RCC 7860 (cell line): ENCODE data around the gene GGTLC1.

Experiments used
- DNase-seq: peaks from one replicate; pipeline ENCODE4 v3.0.0-alpha.2; 2015; ENCODE audit warnings: low spot score
- FAIRE-seq: peaks from 2 replicates; lab custom pipeline; 2012; peaks lifted over from hg19 to GRCh38; lab: Jason Lieb, UNC

The GGTLC1 gene

GRCh38 chr20:23988561-23988960, at the start of gene GGTLC1:
GGTLC1 (minus strand) TSS chr20:23988779; CDS start chr20:23986611, 2,168 bp downstream.
- no peak for FAIRE-seq

DNA sequence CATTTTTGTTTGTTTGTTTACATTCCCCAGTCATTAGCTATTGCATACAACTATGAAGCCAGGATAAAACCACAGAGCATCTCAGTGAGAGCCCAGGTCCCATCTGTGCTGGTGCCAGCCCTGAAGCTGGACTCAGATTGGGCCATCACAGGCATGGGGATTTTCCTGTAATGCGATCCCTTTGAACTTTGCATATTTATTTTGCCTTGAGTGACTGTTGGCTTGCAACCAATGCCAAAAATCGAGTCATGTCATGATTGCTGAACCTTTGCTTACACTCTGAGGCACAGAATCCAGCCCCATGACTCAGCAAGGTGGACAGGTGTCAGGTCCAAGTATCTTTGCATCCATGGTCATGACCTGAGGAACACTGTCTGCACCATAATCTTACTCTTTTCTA, 46.2 kb upstream of the GGTLC1 start:
- no peak for FAIRE-seq
- DNase-seq, result no peak

More at GRCh38 chr20:23988561-23988960, at the start of gene GGTLC1:
- no peak for DNase-seq

GRCh38 chr20:24033565-24033964, 45.0 kb upstream of the GGTLC1 start:
- DNase-seq, result no peak
- no peak for FAIRE-seq

DNA sequence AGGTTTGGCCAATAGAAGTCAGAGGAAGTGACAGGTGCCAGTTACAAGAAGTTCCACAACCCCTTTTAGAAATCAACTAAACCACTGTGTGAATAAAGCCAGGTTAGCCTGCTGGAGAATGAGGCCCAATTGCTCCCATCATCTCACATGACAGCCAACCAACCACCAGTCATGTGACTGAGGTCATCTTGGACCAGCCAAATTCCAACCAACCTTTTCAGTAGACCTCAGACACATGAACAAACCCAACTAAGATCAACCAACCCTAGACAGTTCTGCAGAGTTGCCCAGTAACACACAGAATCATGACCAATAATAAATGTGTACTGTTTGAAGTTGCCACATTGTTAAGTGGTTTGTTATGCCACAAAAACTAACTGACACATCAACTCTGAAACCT, 44.6 kb upstream of the GGTLC1 start:
- FAIRE-seq, result no peak
- DNase-seq, result no peak

DNA sequence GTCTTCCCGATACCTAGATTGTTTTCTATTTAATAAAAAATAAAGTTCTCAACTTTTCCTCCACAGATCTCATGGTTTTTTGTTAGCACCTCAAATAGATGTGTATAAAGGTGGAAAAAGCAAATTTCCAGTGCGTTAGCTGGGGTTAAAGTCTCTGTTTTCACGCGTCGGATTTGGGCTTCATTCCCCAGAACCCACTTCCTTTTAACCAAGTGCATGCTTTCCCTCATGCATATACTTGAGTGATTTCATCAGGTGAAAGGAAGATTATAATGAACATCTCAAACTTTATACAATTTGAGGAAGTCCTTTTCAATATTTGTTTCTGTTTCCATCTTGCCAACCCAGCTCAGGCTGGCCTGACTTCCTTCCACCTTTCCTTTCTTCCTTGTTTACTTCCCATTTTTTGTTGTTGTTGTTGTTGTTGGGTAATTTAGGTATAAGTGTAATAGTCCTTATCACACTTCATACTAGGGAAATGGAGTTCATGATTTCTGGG, 43.9 kb upstream of the GGTLC1 start:
- FAIRE-seq (no peak), DNase-seq (no peak)

DNA sequence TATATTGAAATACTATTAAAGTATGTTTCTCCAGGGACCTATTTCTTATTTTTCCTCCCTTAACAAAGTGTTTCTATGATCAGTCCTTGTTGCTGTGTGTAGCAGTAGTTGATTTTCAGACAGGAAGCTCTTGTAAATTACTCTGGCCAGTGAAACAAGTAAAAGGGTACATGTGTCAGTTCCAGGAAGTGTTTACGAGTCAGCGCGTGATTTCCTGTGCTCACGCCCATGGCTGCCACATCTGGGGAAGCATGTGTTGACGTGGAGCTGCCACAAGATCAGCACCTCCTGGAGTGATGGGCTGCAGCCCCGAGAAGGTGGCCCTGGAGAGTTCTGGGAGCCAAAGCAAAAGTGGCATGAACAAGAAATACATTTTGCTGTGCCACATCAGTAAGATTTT, 38.6 kb upstream of the GGTLC1 start:
- no peak for DNase-seq
- FAIRE-seq, result no peak

DNA sequence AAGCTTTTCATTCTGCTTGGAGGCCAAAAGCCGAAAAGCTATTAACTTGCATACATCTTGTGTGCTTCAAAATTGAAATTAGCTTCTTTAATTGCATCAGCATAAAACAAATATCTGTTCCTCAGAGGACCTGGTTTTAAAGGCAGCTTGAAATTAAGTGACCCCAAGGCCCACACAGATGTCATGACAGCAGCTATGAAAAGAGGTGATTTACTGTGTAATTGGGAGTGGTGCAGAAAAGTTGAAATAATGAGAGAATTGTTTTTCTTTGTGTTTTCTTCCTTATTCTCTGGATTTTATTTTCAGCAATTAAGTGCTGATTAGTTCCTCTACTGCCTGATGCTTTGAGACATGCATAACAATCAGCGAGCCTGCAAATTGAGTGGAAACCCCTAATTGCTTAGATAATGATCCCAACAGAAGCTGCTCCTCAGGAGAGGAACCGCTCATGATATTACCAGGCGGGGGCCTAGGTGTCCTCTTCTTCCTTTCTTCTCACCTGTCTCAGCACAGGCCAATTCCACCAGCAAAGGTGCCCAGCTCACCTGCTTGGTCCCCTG, 34.1 kb upstream of the GGTLC1 start:
- DNase-seq (no peak), FAIRE-seq (no peak)

- no peak for FAIRE-seq
Measured at GRCh38 chr20:24018796-24019195, 30.2 kb upstream of the GGTLC1 start.

GRCh38 chr20:24017458-24017755, 28.8 kb upstream of the GGTLC1 start:
- FAIRE-seq, result no peak
- no peak for DNase-seq

More at GRCh38 chr20:24018796-24019195, 30.2 kb upstream of the GGTLC1 start:
- no peak for DNase-seq

DNA sequence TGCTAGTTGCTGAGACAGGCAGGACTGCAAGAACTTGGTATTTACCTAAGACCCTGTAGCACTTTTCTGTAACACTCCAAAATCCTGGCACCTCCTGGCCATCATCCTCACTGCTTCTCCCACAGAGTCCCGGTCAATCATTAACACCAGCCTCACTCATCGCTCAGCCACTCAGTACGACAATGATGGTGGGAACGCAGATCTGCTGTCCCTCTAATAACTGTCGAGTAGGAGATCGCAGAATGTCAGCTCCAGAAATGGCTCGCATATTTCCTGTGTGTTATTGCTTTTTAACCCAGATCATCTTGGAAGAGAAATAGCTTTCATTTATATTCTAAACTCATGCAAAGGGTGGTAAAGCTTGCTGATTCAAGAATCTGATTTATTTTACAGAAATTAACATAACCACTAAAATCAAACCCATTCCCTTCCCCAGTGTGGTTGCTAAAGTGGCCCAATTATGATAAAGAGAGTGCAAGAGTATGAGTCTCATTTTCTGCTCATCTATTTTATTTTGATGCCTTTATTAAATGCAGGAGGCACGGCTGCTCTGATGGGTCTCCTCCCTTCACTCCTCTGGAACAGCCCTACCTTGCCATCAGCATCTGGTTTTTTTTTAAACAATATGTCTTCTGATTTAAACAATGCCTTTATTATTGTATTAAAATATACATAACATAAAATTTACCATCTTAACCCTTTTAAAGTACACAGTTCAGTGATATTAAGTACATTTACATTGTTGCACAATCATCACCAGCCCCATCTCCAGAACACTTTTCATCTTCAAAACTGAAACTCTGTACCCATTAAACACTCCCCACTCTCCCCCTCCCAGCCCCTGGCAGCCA, 28.3 kb upstream of the GGTLC1 start:
- no peak for FAIRE-seq
- no peak for DNase-seq

- FAIRE-seq (no peak), DNase-seq (no peak)
Measured at GRCh38 chr20:24013953-24014352, 25.4 kb upstream of the GGTLC1 start.

GRCh38 chr20:24011282-24011681, 22.7 kb upstream of the GGTLC1 start:
- FAIRE-seq, result no peak
- no peak for DNase-seq

GRCh38 chr20:24007758-24008157, 19.2 kb upstream of the GGTLC1 start:
- no peak for FAIRE-seq
- no peak for DNase-seq

GRCh38 chr20:24007073-24007595, 18.6 kb upstream of the GGTLC1 start:
- DNase-seq (no peak), FAIRE-seq (no peak)

DNA sequence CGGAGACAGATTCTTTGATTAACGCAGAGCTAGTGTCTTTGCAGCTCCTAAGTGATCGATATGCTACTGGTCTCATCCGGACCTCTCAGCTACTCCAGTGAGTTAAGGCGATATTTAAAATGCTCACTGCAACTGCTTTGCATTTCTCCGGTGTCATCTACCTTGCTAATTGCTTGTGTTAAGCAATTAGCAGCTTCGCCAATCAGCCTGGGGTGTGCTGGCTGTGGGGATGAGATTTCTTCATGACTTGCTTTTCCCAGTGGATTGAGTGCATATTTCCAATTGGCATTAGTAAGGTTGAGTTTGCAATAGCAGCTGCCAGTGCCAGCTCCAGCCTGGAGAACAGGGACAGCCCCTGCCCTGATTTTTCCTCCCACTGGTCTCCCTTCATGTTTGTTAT, 18.0 kb upstream of the GGTLC1 start:
- FAIRE-seq, result no peak
- DNase-seq, result no peak

GRCh38 chr20:24004471-24004870, 15.9 kb upstream of the GGTLC1 start:
- DNase-seq (no peak), FAIRE-seq (no peak)

- FAIRE-seq (no peak), DNase-seq (no peak)
Measured at GRCh38 chr20:24002896-24003295, 14.3 kb upstream of the GGTLC1 start.

DNA sequence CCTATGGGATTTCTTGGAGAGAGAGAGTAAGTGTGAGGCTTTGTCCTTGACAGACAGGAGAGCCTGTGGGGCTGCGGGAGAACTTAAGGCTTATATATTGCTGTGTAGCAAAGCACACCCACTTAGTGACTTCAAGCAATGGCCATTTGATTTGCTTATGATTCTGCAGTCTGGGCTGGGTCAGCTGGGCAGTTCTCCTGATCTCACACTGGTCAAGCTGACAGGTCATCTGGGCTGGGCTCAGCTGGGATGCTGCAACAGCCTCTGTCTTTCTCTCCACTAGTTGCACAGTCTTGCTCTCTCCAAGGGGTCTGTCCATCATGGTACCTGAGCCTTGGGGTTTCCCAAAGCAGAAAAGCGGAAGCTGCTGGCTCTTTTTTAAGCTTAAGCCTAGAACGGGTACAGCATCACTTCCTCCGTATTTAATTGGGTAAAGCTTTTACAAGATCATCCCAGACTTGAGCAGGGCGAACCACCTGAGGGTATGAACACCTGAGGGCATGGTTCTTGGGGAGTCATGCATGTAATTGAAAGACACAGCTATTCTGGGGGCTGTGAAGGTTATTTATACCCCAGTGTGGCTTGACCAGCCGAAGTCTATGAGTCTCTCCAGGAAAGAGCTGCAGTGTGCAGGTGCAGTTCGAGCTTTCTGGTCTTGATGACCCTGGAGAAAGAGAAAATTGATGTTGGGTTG, 13.3 kb upstream of the GGTLC1 start:
- FAIRE-seq, result no peak
- no peak for DNase-seq

DNA sequence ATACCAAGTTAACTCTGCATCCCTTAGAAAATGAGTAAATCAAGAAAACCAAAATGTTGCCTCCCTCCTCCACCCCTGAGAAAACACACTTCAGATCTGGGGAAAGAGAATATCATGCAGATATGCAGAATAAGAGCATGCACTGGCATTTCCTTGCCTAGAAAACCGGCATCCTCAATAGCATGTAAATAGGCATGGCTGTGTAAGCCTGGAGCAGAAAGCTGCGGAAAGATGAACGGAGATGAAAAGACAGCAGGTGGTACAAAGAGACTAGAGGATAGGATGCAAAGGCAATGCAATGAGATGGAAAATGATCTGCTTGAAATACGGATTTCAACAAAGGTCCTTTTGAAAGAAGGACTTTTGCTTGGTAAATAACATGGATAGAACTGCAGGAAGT, 10.3 kb upstream of the GGTLC1 start:
- FAIRE-seq (no peak), DNase-seq (no peak)

DNA sequence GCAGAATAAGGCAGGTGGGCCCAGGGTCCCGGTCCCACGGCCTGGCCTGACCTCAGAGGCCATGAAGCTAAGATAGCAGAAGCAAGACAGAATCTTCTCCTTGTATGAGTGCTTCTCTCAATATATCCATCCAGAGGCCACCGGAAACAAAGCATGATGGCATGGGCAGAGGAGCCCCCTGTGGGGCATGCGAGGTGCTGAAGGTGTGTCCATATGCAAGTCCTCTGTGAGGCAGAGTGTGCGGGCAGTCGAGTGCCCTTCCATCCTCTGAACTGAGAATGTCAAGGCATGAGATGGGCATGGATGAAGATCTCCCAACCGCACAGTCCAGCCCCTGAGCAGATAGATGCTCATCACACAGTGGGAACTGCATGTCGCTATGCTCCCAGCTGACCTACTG, 9.8 kb upstream of the GGTLC1 start:
- DNase-seq (no peak), FAIRE-seq (no peak)

GRCh38 chr20:23995905-23996666, 7.5 kb upstream of the GGTLC1 start:
- DNase-seq, result peak; percentile 19
- FAIRE-seq, result peak; percentile 99
